ENCODE results near the gene STPG1. TPM values are rescaled to one million over a fixed set of nuclear protein-coding genes. Genes with fewer than 3 reads are reported as not detected.

STPG1 gene
- total and polyA plus RNA-seq, 2 of the 13 experiments (the other 11 are each of a cell fraction or from before 2014, with no cell fraction given) = 3.4 to 4.3 TPM

- ChIA-PET CTCF (ENCODE audit: low intra/inter-chr PET ratio, low total read pairs) (no interaction called here), POLR2A (no interaction called here)
- no TSS peak for BruUV-seq (replicated peaks)
- 3% methylated on average over 2 of the region's 2 CpGs for WGBS (ENCODE audit: low lambda C conversion rate)
- no peaks in the 10 kb centered on the region for H3K79me2 ChIP-seq (ENCODE audit: insufficient read depth, low read length)
- H3K36me3 ChIP-seq (replicated peaks in 1 of 2; ENCODE audit: control insufficient read depth in 1 of 2, insufficient read depth in 2 of 2, low read length in 2 of 2) = no peaks in the 10 kb centered on the region
- H2AFZ ChIP-seq (ENCODE audit: low read length) = no peak overlapping the region
- no peak overlapping the region for H3K4me2 ChIP-seq (ENCODE audit: low read depth, low read length)
- no peaks in the 10 kb centered on the region for H4K20me1 ChIP-seq (ENCODE audit: insufficient read depth, low read length)
- in situ Hi-C loops (cut with HindIII; ENCODE audit: extremely low pct_ligation_motif_present, low pct_unique_long_range_greater_than_20kb) = no loop called here
- H3K4me1 ChIP-seq (ENCODE audit: insufficient read depth, low read length) = no peaks in the 10 kb centered on the region
- DNase-seq (ENCODE audit: low spot score) (no peak), FAIRE-seq (no peak), ATAC-seq (no peak)
- intact Hi-C loops (cut with micrococcal nuclease; ENCODE audit: unreplicated experiment) = no loop called here
- H3K27ac ChIP-seq (ENCODE audit: extremely low read length, insufficient read depth, low read length) = no peak overlapping the region
- H3K9ac ChIP-seq (ENCODE audit: insufficient read depth, low read depth, low read length) = no peak overlapping the region
- H3K27me3 ChIP-seq (ENCODE audit: control insufficient read depth in 1 of 2, insufficient read depth in 2 of 2, low read length in 2 of 2) = peaks cover 0 to 17% of the 10 kb centered on the region in 2 experiments; a peak in 4 of 5 replicates
- no peak overlapping the region for H3K4me3 ChIP-seq (replicated peaks in 1 of 3; ENCODE audit: insufficient read depth in 1 of 3, low read depth in 2 of 3, low read length in 3 of 3)
- no peaks in the 10 kb centered on the region for H3K9me3 ChIP-seq (ENCODE audit: low read length)
- TF ChIP-seq CREBL2 (CRISPR knock-in tag; IDR thresholded peaks at IDR 0.05; ENCODE audit: borderline replicate concordance) (no peak), ZUFSP (CRISPR knock-in tag; IDR thresholded peaks at IDR 0.05; ENCODE audit: borderline replicate concordance) (no peak), SUZ12 (IDR thresholded peaks at IDR 0.05; ENCODE audit: low read depth, low read length) (no peak), ZNF775 (CRISPR knock-in tag; IDR thresholded peaks at IDR 0.05; ENCODE audit: borderline replicate concordance) (no peak), ZNF530 (CRISPR knock-in tag; IDR thresholded peaks at IDR 0.05; ENCODE audit: low read depth) (no peak), NCOA2 (CRISPR knock-in tag; IDR thresholded peaks at IDR 0.05) (no peak), ZNF737 (CRISPR knock-in tag; IDR thresholded peaks at IDR 0.05; ENCODE audit: borderline replicate concordance) (no peak), ZFP91 (CRISPR knock-in tag; IDR thresholded peaks at IDR 0.05; ENCODE audit: borderline replicate concordance) (no peak), MTA3 (CRISPR knock-in tag; IDR thresholded peaks at IDR 0.05) (no peak), RBAK (CRISPR knock-in tag; IDR thresholded peaks at IDR 0.05) (no peak), ZNF138 (CRISPR knock-in tag; IDR thresholded peaks at IDR 0.05; ENCODE audit: low read depth) (no peak), YEATS4 (CRISPR knock-in tag; IDR thresholded peaks at IDR 0.05; ENCODE audit: borderline replicate concordance) (no peak), CHD2 (IDR thresholded peaks at IDR 0.05; ENCODE audit: low read depth, low read length) (no peak), MAF1 (CRISPR knock-in tag; IDR thresholded peaks at IDR 0.05; ENCODE audit: borderline replicate concordance) (no peak)
Measured at GRCh38 chr1:24329797-24330543, 83.6 kb downstream of the STPG1 start.

Data from HepG2 (cell line).